ENCODE results near the gene TMEM220. TPM values are rescaled to one million over a fixed set of nuclear protein-coding genes. Genes with fewer than 3 reads are reported as not detected.
A peak's percentile ranks its signal among the peaks of the same experiment; 100 is the strongest.

The TMEM220 gene
- total RNA-seq (10 to 100 TPM; 10.3 to 33.2 (median 20.7) TPM), polyA plus RNA-seq (10 to 100 TPM; 20.8 to 27.6 (median 24.4) TPM)
- long read RNA-seq, donor 1, transcript TMEM220-201 (6 exons, 3,106 nt) = major isoform, 7 of 8 reads
- long read RNA-seq, donor 1, partial matches to known transcripts = 0 of 8 reads
- long read RNA-seq, donor 1, other reads (novel, unspliced or antisense) = 0 of 8 reads
- long read RNA-seq, donor 2, partial matches to known transcripts = 0 of 5 reads
- long read RNA-seq, donor 2, other reads (novel, unspliced or antisense) = 0 of 5 reads
- long read RNA-seq, donor 3, transcript TMEM220-201 (6 exons, 3,106 nt) = major isoform, 6 of 20 reads
- long read RNA-seq, donor 3, partial matches to known transcripts = 7 of 20 reads
- long read RNA-seq, donor 3, other reads (novel, unspliced or antisense) = 7 of 20 reads
- long read RNA-seq, donor 4, transcript TMEM220-201 (6 exons, 3,106 nt) = major isoform, 10 of 24 reads
- long read RNA-seq, donor 4, partial matches to known transcripts = 0 of 24 reads
- long read RNA-seq, donor 4, other reads (novel, unspliced or antisense) = 11 of 24 reads
- long read RNA-seq, donor 5, transcript TMEM220-202 (5 exons, 1,402 nt) = minor isoform, 8 of 45 reads
- long read RNA-seq, donor 5, transcript TMEM220-201 (6 exons, 3,106 nt) = major isoform, 30 of 45 reads
- long read RNA-seq, donor 5, partial matches to known transcripts = 0 of 45 reads
- long read RNA-seq, donor 5, other reads (novel, unspliced or antisense) = 7 of 45 reads
- long read RNA-seq, donor 6, transcript TMEM220-201 (6 exons, 3,106 nt) = major isoform, 12 of 19 reads
- long read RNA-seq, donor 6, partial matches to known transcripts = 1 of 19 reads
- long read RNA-seq, donor 6, other reads (novel, unspliced or antisense) = 4 of 19 reads
- long read RNA-seq, donor 7, partial matches to known transcripts = 0 of 2 reads
- long read RNA-seq, donor 7, other reads (novel, unspliced or antisense) = 0 of 2 reads
- long read RNA-seq, donor 8, partial matches to known transcripts = 0 of 3 reads
- long read RNA-seq, donor 8, other reads (novel, unspliced or antisense) = 0 of 3 reads
- long read RNA-seq, donor 9, partial matches to known transcripts = 0 of 5 reads
- long read RNA-seq, donor 9, other reads (novel, unspliced or antisense) = 0 of 5 reads
- long read RNA-seq, donor 10, partial matches to known transcripts = 0 of 5 reads
- long read RNA-seq, donor 10, other reads (novel, unspliced or antisense) = 0 of 5 reads

DNA sequence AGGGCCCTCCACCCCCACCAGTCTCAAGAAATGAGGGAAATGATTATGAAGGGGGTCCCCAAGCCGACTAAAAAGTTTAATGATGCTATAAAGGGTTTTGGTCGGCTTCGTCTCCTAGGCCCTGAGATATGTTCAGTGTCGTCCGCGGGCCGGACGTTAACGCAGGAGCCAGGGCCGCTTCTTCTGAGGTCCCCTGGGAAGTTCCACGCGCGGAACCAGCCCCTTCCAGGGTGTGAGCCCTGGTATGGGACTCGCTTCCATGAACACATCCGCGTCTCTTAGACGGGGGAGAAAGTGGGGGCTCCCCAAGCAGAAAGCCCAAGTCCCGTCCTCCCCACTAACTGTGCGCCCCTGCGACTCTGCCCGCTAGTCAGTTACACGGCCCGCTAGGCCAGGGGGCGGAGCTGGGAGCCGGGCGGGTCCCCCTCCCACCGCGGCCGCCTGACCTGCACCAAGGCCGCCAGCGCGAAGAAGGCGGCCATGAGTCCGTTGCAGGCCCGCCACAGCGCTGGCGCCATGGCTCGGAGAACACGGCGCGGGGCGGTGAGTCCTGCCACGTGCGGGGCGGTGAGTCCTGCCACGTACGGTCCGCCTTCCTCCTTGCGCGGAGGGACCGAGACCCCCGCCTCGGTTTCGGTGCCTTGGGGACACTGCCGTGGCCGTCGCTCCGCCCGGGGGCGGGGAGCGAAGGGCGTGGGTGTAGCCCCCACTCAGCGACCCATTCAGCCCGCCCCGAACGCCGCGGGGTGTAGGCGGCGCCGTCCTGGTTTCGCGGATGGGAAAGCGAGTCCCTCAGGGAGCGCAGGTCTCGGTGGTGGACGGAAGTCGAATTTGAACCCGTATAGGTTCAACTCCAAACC is at the start of gene TMEM220:
Gene TMEM220 (minus strand): TSS at position 690 of the 860 bp plus-strand sequence. CDS start 172 bp downstream, at position 518.
- WGBS, 4 donors = 0 to 1% (median 1%) methylated on average over 25 to 79 of the region's 79 CpGs
- peak; percentile 84 to 89 for TF ChIP-seq POLR2A (IDR thresholded peaks at IDR 0.05)
- TF ChIP-seq, protein P1, sequence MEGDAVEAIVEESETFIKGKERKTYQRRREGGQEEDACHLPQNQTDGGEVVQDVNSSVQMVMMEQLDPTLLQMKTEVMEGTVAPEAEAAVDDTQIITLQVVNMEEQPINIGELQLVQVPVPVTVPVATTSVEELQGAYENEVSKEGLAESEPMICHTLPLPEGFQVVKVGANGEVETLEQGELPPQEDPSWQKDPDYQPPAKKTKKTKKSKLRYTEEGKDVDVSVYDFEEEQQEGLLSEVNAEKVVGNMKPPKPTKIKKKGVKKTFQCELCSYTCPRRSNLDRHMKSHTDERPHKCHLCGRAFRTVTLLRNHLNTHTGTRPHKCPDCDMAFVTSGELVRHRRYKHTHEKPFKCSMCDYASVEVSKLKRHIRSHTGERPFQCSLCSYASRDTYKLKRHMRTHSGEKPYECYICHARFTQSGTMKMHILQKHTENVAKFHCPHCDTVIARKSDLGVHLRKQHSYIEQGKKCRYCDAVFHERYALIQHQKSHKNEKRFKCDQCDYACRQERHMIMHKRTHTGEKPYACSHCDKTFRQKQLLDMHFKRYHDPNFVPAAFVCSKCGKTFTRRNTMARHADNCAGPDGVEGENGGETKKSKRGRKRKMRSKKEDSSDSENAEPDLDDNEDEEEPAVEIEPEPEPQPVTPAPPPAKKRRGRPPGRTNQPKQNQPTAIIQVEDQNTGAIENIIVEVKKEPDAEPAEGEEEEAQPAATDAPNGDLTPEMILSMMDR (IDR thresholded peaks at IDR 0.05) = no peak
- Histone ChIP-seq H3K27ac (peak within 1 kb of the TSS; percentile 56 to 97 (median 95)), H3K4me3 (peak within 1 kb of the TSS; percentile 34 to 83 (median 79)), H3K36me3 (replicated peaks in 1 of 2) (peaks cover 0 to 20% of the 10 kb centered on the region in 2 donors), H3K4me1 (replicated peaks in 1 of 2) (peaks cover 7 to 8% of the 10 kb centered on the region in 2 donors), H3K27me3 (no peaks in the 10 kb centered on the region), H3K9me3 (replicated peaks in 1 of 3) (no peaks in the 10 kb centered on the region)
- intact Hi-C loops (cut with DNase I) = no loop called here
- DNase-seq = peak; percentile 85 to 91 (median 86)

GRCh38 chr17:10779609-10780008 is 49.8 kb upstream of the TMEM220 start:
- DNase-seq = no peak
- WGBS, 4 donors = 81 to 86% (median 81%) methylated on average over 2 of the region's 2 CpGs
- Histone ChIP-seq H3K27ac (no peak overlapping the region), H3K9me3 (replicated peaks in 1 of 3) (no peaks in the 10 kb centered on the region), H3K4me3 (no peak overlapping the region), H3K4me1 (replicated peaks in 1 of 2) (no peaks in the 10 kb centered on the region), H3K36me3 (replicated peaks in 1 of 2) (no peaks in the 10 kb centered on the region), H3K27me3 (no peaks in the 10 kb centered on the region)
- intact Hi-C loops (cut with DNase I) = no loop called here
- TF ChIP-seq, protein P1 (IDR thresholded peaks at IDR 0.05) = no peak
- TF ChIP-seq POLR2A (IDR thresholded peaks at IDR 0.05) = no peak

DNA sequence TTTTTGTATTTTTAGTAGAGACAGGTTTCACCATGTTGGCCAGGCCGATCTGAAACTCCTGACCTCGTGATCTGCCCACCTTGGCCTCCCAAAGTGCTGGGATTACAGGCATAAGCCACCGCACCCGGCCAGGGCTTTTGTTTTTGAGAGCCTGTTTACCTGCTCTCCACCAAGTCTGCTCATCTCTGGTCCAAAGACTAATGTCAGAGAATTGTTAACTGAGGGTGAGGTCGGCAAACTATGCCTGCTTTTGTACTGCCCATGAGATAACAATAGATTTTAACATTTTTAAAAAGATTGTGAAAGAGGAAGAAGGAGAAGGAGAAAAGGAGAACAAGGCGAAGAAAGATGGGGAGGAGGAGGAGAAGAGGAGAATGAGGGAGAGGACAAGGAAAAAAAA is 48.1 kb upstream of the TMEM220 start:
- no peak for TF ChIP-seq POLR2A (IDR thresholded peaks at IDR 0.05)
- TF ChIP-seq, protein P1 (IDR thresholded peaks at IDR 0.05) = no peak
- Histone ChIP-seq H3K36me3 (replicated peaks in 1 of 2) (no peaks in the 10 kb centered on the region), H3K4me1 (replicated peaks in 1 of 2) (no peaks in the 10 kb centered on the region), H3K27me3 (no peaks in the 10 kb centered on the region), H3K27ac (no peak overlapping the region), H3K9me3 (replicated peaks in 1 of 3) (no peaks in the 10 kb centered on the region), H3K4me3 (no peak overlapping the region)
- no peak for DNase-seq
- intact Hi-C loops (cut with DNase I) = no loop called here
- WGBS, 4 donors = 82 to 94% (median 88%) methylated on average over 6 of the region's 6 CpGs

Measured in adrenal gland (tissue), 19 donors.